HG02870 (cell line): ENCODE results near the gene EDIL3.
A peak's percentile ranks its signal among the peaks of the same experiment; 100 is the strongest.

Experiments
- ATAC-seq: cut with Tn5 transposase; IDR thresholded peaks from one replicate; pipeline ENCODE4 v1.9.1; 2021; ENCODE audit warnings: mild to moderate bottlenecking, moderate library complexity; ENCODE audit not compliant: unreplicated experiment

EDIL3 gene

DNA sequence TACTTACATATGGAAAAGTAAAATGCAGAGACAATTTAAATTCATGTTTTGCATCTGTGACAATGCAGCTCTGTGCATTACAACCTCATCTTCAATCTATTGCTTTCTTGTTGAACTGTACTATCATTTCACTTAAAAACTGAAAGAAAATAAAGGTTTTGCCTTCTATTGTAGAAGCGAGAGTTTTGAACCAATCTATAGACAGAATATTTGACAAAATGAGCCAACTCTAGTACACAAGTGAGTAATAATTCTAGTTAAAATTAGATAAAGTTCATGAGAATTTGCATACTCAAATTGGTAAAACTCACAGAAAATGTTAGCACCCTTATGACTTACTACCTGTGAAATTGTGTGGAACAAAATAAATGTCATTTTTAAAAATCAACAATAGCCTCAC is 123.7 kb downstream of the EDIL3 start:
- ATAC-seq, result peak; percentile 30

GRCh38 chr5:84260140-84260539 is 124.5 kb downstream of the EDIL3 start:
- peak; percentile 42 for ATAC-seq

DNA sequence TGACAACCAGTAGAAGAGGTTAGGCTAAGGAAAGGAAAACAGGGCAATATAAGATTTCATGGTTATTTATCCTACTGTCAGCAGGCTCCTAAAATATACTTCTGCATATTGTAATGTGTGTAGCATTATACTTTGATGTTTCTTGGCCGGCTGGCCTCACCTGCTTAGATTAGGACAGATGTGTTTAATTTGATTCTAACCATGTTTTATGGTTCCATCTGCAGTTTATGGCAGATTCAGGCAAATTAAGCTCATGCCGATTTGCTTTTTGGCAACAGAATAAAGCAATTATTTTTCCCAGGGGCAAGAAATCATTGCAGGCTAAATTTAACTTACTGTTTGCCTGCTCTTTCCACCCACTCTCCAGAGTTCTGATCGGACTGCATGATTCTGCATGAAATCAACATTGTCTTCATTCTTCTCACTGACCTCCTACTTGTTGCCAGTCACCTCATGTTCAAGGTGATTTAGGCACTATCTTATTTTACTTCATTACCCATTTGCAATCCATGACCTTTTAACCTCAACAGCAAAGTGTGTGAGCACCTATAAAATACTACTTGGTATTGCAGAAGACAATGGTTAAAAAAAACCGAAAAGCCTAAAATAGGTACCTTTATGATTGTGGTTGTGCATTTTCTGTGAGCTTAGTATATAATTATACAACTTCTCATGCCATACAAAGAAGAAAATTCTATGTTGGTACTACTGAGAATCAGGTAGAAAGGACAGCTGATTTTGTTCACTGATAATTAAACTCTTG is 125.2 kb downstream of the EDIL3 start:
- ATAC-seq, result no peak

- ATAC-seq, result no peak
Observed at GRCh38 chr5:84257061-84257460, 127.6 kb downstream of the EDIL3 start.

DNA sequence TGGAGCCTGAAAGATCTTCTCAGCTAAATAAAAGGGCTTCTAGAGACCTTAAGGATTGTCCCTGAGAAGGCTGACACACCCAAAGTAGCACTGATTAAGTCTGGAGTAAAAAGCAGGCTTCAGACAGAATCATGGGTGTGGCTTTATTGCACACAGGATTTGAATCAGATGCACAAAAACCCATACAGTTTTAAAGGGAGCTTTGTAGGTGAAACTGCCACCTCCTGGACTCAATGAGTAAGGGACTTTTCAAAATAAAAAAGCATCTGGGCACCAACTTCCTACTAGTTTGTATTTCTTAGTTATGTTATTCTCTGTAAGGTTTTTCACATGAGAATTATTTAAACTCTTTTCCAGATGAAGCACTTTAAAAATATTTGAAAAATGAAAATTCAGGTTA is 129.4 kb downstream of the EDIL3 start:
- ATAC-seq, result no peak

GRCh38 chr5:84253946-84254345 is 130.7 kb downstream of the EDIL3 start:
- no peak for ATAC-seq

GRCh38 chr5:84251503-84251902 is 133.2 kb downstream of the EDIL3 start:
- no peak for ATAC-seq

GRCh38 chr5:84249918-84250630 is 134.6 kb downstream of the EDIL3 start:
- ATAC-seq, result no peak

- no peak for ATAC-seq
Observed at GRCh38 chr5:84248013-84248412, 136.7 kb downstream of the EDIL3 start.

GRCh38 chr5:84242286-84242685 is 142.4 kb downstream of the EDIL3 start:
- ATAC-seq, result no peak

DNA sequence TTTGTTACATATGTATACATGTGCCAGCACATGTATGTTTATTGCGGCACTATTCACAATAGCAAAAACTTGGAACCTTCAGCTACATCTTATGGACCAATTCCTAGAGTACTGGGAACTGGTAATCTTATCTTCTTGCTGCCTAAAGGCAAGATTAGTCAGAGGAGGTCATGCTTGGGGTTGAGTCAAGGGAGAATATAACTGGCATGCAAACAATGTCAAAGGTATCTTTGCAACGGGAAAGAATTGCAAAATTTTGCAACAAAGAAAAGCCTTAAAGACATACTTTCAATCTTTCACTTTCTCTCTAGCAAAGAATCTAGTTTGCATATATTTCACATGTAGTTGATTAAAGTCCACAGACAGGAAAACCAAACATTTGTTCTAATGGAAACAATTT is 145.2 kb downstream of the EDIL3 start:
- ATAC-seq, result no peak

DNA sequence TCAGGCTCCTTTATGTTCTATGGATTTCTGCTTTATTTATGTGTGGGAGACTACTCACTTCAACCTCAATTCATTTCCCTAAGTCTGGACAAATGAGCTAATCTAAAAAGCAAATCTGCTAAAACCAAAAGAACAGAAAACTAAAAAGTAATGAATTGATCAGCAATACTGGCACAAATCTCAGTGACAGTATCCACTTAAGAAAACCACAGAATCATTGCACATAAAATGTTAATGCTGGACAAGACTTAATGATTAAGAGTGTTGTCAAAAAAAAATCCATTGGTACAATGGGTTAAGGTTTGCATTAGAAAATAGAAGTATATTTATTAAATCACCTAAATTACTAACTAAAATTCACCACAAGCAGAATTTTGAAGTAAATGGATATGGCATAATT is 147.6 kb downstream of the EDIL3 start:
- ATAC-seq, result no peak

GRCh38 chr5:84231433-84231832 is 153.2 kb downstream of the EDIL3 start:
- no peak for ATAC-seq

- ATAC-seq, result no peak
Observed at GRCh38 chr5:84229045-84229444, 155.6 kb downstream of the EDIL3 start.

DNA sequence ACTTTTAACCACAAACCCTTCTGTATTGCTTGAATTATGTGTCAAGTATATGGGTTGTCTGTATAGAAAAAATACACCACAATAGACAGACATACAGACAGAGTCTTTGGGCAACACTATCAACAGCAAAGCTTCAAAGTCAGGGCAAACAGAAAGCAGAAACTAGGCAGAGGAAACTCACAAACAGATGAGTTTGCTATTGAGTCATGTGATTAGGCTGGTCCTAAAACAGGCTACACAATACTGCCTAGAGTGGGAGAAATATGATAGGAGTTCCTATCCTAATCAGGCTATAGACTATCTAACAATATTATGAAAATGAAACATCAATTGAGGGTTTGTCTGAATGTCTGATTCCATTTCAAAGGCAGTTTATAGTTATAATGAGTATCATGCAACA is 156.4 kb downstream of the EDIL3 start:
- no peak for ATAC-seq

- no peak for ATAC-seq
Observed at GRCh38 chr5:84227236-84227635, 157.4 kb downstream of the EDIL3 start.

GRCh38 chr5:84218546-84218945 is 166.1 kb downstream of the EDIL3 start:
- ATAC-seq, result no peak

- no peak for ATAC-seq
Observed at GRCh38 chr5:84215521-84215920, 169.2 kb downstream of the EDIL3 start.

DNA sequence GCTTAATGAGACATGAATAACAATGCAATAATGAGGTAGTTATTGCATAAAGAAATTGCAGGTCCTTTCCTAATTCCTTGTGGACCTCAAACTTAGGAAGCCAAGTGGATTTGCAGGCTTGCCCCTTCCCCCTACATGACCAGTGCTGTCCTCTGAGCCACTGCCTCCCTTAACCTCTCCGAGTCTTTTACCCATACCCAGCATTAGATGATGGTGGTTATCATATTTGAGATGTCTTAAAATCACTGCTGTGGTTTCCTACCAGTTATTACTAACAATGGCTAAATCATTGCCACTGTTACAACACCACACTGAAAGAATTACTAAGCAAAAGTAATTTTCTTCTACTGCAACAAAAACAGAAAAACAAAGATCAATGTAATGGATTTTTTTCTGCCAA is 170.8 kb downstream of the EDIL3 start:
- ATAC-seq, result no peak

- ATAC-seq, result no peak
Observed at GRCh38 chr5:84213212-84213611, 171.5 kb downstream of the EDIL3 start.

DNA sequence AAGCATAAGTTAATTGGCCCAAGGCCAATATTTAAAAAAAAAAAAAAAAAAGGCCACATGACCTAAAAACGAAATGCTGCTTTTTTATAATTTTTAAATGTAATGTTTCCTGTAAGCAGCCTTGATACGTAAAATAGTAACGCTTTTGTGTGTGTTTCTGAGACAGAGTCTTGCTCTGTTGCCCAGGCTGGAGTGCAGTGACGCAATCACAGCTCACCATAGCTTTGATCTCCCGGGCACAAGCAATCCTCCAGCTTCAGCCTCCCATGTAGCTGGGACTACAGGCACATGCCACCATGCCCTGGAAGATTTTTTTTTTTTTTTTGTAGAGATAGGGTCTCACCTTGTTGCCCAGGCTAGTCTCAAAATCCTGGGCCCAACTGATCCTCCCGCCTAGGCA is 179.9 kb downstream of the EDIL3 start:
- ATAC-seq, result no peak

- no peak for ATAC-seq
Observed at GRCh38 chr5:84202136-84202535, 182.5 kb downstream of the EDIL3 start.

DNA sequence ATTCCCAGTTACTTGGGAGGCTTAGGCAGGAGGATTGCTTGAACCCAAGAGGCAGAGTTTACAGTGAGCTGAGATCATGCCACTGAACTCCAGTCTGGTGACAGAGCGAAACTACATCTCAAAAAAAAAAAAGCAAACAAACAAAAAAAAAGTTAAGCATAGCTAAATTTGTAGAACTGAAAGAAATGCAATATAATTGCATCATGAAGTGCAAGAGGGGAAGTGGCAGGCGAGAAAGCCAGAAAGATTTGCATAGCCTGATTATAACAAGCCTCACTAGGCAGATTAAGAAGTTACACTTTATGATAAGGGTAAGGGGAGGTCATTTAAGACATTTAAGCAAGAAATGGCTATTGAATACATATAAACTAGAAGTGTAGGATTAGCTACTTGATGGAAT is 187.1 kb downstream of the EDIL3 start:
- peak; percentile 67 for ATAC-seq
